ENCODE results near the gene COG5.

Gene COG5

GRCh38 chr7:107606303-107606702 lies 42.6 kb upstream of the COG5 start:
- Histone ChIP-seq H3K4me3 (replicated peaks; ENCODE audit: insufficient read depth, low read length) (no peak overlapping the region), H3K27ac (replicated peaks) (no peak overlapping the region), H3K27me3 (ENCODE audit: insufficient read depth, poor library complexity, severe bottlenecking) (no peaks in the 10 kb centered on the region)
- DNase-seq (ENCODE audit: low read depth in 1 of 2, low spot score in 1 of 2), result no peak
- TF ChIP-seq CTCF (IDR thresholded peaks at IDR 0.05; ENCODE audit: insufficient read depth, low read length) (no peak), GABPA (IDR thresholded peaks at IDR 0.05; ENCODE audit: low read depth) (no peak), REST (IDR thresholded peaks at IDR 0.05; ENCODE audit: insufficient replicate concordance, low read depth) (no peak), POLR2AphosphoS5 (IDR thresholded peaks at IDR 0.05; ENCODE audit: low read depth) (no peak), SPI1 (IDR thresholded peaks at IDR 0.05; ENCODE audit: borderline replicate concordance, low read depth) (no peak)

- no peak for DNase-seq (ENCODE audit: low read depth in 1 of 2, low spot score in 1 of 2)
Observed at GRCh38 chr7:107605218-107605815, 41.6 kb upstream of the COG5 start.

More at GRCh38 chr7:107605218-107605815, 41.6 kb upstream of the COG5 start:
- no peak overlapping the region for H3K4me3 ChIP-seq (replicated peaks; ENCODE audit: insufficient read depth, low read length)
- TF ChIP-seq SPI1 (IDR thresholded peaks at IDR 0.05; ENCODE audit: borderline replicate concordance, low read depth), result no peak
- TF ChIP-seq CTCF (IDR thresholded peaks at IDR 0.05; ENCODE audit: insufficient read depth, low read length), result no peak
- no peak for TF ChIP-seq REST (IDR thresholded peaks at IDR 0.05; ENCODE audit: insufficient replicate concordance, low read depth)
- no peak for TF ChIP-seq GABPA (IDR thresholded peaks at IDR 0.05; ENCODE audit: low read depth)
- TF ChIP-seq POLR2AphosphoS5 (IDR thresholded peaks at IDR 0.05; ENCODE audit: low read depth), result no peak
- no peaks in the 10 kb centered on the region for H3K27me3 ChIP-seq (ENCODE audit: insufficient read depth, poor library complexity, severe bottlenecking)
- no peak overlapping the region for H3K27ac ChIP-seq (replicated peaks)
